GM18517 (cell line): ENCODE data around the gene TTC28.

ENCODE experiments used
- ATAC-seq: cut with Tn5 transposase; IDR thresholded peaks from one replicate; pipeline ENCODE4 v1.9.1; 2021; ENCODE audit warnings: mild to moderate bottlenecking, moderate library complexity; ENCODE audit not compliant: unreplicated experiment

Gene TTC28

DNA sequence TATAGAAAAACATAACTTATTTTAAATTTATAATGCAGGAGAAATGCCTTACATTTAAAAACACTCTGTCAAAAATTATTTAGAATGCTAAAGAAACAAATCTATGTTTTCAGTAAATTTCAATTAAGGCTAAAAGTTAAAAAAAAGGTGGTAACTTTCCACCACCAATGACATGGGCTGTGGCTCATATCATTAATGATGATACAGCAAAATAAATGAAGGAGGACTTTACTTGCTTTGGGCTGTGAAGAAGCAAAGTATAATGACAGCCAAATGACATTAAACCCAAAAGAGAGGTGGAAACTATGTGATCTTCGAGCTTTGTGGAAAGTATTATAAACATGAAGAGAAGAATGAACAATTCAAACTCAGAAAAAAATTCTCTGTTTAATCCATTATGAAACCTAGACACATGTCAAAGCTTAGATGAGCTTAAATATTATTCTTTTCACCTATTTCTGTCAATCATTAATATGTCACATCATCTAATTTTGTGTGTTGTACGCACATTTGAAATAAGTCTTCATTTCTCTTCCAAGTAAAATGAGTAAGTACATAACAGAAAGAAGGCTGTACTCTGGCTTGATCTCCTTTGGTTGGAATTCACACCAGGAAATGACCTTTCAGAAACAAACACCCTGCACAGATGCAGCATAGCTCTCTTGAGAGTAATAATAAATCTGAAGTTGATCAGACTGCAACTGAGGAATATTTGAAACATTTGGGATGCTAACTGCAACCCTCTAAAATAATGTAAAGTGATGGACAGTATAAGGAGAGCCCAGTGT is 265.8 kb downstream of the TTC28 start:
- ATAC-seq, result no peak

DNA sequence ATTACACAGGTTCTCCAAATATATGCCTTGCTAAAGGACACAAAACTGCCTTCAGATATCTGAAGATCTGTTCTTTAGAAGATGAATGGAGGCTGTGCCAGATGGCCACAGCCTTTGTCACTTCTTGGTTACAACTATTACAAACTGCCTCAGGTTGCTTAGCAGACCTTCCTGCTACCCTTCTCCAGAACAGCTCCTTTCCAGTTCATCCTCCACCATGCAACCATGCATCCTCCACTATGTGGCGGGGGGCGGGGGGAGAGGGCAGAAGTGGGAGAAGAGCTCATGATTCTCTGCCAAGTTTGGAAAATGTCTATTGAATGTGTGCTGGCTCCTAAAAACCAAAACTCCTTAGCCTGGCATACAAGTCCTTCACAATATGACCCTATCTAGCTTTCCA is 267.5 kb downstream of the TTC28 start:
- ATAC-seq, result no peak

GRCh38 chr22:28411125-28411524 is 268.5 kb downstream of the TTC28 start:
- no peak for ATAC-seq

GRCh38 chr22:28410050-28410816 is 269.4 kb downstream of the TTC28 start:
- ATAC-seq, result no peak

DNA sequence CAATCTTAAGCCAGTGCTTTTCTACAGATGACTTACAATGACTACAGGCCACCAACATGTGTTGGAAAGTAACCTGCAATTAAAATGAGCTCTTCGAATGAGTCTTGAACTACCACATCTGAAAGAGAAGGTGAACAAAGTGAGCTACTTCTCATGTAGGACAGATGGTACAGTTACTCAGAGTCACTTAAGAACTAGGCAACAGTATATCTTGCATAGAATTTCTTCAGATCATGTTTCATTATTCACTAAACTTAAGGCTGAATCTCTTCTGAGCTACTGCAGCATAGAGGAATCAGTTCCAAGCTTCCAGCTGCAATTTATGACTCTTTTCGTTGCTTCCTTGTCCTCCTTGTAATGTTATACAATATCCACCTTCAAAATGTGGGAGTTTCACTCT is 270.9 kb downstream of the TTC28 start:
- no peak for ATAC-seq

GRCh38 chr22:28407645-28408044 is 272.0 kb downstream of the TTC28 start:
- no peak for ATAC-seq

DNA sequence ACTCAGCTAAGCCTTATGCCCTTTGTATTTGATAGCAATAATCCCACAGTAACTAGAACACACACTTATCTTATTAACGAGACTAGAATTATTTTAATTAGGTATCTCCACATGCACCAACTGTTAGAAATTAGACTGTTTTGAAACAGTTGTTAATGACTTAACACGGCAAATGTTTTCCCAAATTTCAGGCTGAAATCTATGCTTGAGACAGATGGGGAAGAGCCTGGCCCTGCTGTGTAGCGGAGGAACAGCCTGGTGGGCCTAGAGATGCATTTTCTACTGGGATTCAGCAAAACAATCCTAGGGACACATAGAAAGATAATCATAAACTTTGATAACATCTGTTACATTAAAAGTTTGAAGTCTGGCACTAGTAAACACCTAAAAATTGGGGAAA is 273.4 kb downstream of the TTC28 start:
- no peak for ATAC-seq

DNA sequence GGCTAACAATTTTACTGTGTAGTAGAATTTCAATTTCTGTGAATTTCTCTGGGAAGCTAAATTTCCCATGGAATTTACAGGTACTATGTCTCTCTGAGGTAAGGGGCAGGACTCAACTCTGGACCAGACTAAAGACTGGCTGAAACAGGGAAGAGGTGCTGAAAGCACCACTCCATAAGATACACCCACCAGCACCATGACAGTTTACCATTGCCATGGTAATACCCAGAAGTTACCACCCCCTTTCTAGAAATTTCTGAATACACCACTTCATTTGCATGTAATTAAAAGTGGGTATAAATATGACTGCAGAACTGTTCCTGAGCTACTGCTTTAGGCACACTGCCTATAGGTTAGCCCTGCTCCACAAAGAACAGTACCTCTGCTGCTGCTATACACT is 274.1 kb downstream of the TTC28 start:
- ATAC-seq, result no peak

- ATAC-seq, result no peak
These were observed 277.1 kb downstream of the TTC28 start for GRCh38 chr22:28402539-28402938.

DNA sequence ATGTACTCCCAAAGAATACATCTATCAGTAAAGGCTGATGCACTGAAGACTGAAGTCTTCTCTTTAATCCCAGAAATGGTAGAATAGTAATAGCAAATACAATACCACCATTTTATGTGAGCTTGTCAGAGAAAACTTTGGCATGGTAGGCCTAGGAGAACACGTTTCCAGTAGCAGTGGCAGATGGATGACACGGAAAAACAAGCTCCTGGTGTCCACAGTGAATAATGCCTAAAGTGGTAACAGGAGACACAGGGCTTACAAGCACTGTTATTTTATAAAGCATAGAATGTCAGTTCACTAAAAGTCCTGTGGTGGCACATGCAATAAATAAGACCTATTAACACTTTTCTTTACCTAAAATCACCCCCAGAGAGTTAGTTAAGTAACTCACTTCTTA is 277.6 kb downstream of the TTC28 start:
- ATAC-seq, result no peak

GRCh38 chr22:28398981-28399380 is 280.7 kb downstream of the TTC28 start:
- ATAC-seq, result no peak

DNA sequence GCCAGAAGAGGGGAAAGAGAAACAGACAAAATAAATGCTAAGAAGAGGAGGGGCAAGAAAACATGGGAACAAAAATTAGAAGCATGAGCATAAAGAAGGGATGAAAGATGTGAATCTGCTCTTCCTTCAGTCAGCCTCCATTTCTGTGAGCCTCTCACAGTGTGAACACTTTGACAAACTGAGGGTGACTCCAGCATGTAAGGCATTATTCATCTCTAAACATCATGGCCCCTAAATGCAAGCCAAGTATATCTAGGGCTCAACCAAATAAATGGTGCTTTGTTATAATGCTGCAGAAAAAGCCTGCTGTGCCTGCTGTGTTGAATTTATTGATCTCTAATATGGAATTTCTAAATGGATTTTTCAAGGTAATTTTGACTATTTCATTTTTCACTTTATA is 281.3 kb downstream of the TTC28 start:
- no peak for ATAC-seq

DNA sequence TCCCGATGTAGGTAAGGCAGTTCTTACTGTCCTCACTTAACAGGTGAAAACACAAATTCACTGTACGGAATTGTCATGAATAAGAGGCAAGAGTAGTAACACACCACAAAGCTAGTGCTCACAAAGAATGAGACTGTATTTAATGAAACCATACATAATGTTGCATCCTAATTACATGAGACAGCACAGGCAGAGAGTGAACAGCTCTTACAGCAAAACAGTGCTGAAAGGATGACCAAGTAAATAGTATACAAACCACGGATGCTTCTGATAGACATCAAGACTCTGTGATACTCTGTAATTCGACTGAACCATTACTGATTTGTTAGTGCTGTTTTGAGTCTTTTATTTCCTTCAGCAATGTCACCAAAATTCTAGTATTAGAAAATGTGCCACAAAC is 282.3 kb downstream of the TTC28 start:
- no peak for ATAC-seq

GRCh38 chr22:28395920-28396753 is 283.5 kb downstream of the TTC28 start:
- no peak for ATAC-seq

- no peak for ATAC-seq
These were observed 284.1 kb downstream of the TTC28 start for GRCh38 chr22:28395520-28395919.

DNA sequence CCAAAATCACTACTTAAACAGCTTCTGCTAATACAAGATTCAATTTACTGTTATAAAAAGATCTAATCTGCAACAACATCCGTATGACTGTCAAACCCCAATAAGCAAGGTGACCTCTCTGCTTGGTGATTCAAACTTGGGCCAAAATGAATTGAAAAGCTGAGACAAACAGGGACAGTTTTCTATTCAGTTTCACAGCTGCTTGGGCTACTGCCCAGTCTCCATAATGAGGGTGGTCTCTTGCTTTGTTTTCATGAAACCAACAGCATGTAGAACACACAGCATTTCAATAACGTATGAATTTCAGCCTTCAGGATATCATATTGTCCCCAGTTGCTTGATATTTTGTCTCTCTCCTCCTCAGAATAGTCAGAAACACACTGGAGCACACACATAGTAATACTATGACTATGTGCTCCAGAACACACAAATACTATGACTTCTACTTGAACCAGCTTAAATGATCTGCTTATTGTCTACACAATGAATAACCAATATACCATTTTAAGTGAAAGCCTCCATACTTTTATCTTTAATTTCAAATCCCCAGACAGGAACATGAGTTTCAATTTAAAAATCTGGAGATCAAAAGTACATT is 285.0 kb downstream of the TTC28 start:
- no peak for ATAC-seq

GRCh38 chr22:28381429-28382167 is 298.0 kb downstream of the TTC28 start:
- no peak for ATAC-seq

- ATAC-seq, result no peak
These were observed 299.7 kb downstream of the TTC28 start for GRCh38 chr22:28379951-28380350.

DNA sequence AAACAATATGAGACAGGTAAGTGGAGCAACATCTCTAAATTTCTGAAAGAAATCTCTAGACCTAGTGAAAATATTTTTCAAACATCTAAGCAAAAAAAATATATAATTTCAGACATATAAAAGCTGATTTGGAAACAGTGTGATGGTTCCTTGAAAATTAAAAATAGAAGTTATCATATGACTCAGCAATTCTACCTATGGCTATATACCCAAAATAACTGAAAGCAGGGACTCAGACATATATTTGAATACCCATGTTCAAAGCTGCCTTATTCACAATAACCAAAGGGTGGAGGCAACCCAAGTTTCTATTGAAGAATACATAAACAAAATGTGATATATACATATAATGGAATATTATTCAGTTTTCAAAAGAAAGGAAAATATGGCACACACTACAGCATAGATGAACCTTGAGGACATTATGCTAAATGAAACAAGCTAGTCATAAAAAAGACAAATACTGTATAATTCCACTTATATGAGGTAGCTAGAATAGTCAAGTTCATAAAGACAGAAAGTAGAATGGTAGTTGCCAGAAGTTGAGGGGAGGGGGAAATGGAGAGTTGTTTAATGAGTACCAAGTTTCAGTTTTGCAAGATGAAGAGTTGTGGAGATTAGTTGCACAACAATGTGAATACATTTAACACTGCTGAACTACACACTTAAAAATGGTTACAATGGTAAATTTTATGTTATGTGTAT is 300.4 kb downstream of the TTC28 start:
- no peak for ATAC-seq
